ENCODE data around the gene KANSL2. TPM values are rescaled to one million over a fixed set of nuclear protein-coding genes. Genes with fewer than 3 reads are reported as not detected.
A peak's percentile ranks its signal among the peaks of the same experiment; 100 is the strongest.

Gene KANSL2
- total and polyA plus RNA-seq, 2 of the 13 experiments (the other 11 are each of a cell fraction or from before 2014, with no cell fraction given) = 24.1 to 41.3 TPM

DNA sequence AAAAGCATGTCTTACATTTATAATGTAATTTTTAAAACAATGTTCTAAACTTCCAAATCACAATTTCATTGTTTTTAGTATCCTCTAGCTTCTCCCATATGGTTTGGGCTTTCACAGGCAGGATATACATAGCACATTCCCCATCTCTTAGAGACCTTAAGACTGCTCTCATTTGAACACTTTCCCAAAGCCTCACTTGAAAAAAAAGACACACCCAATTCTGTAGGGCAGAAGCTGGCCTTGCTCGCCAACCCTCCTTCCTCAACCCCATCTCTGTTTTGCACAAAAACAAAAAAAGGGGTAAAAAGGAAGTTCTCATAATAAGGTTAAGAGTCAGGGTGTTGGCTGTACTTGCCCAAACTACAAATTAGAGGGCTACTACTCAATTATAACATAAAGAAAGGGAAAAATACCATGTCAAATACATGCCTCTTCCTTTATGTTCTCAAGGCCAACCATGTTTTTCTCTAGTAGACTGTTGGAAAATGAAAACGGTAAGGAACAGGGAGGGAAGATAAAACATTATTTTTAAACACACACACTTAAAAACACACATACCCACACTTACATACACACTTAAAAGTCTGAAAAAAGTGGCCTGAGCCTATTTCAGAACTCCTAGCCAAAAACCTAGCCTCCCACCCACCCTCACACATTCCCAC lies 9.9 kb upstream of the KANSL2 start:
- Histone ChIP-seq H3K79me2 (ENCODE audit: insufficient read depth, low read length) (peaks cover 2% of the 10 kb centered on the region), H2AFZ (ENCODE audit: low read length) (no peak overlapping the region), H3K4me1 (ENCODE audit: insufficient read depth, low read length) (peaks cover 27% of the 10 kb centered on the region), H3K27me3 (ENCODE audit: control insufficient read depth in 1 of 2, insufficient read depth in 2 of 2, low read length in 2 of 2) (no peaks in the 10 kb centered on the region), H3K36me3 (replicated peaks in 1 of 2; ENCODE audit: control insufficient read depth in 1 of 2, insufficient read depth in 2 of 2, low read length in 2 of 2) (peaks cover 16 to 55% of the 10 kb centered on the region in 2 experiments), H3K9me3 (ENCODE audit: low read length) (no peaks in the 10 kb centered on the region), H3K4me3 (replicated peaks in 1 of 3; ENCODE audit: insufficient read depth in 1 of 3, low read depth in 2 of 3, low read length in 3 of 3) (no peak overlapping the region), H3K27ac (ENCODE audit: extremely low read length, insufficient read depth, low read length) (no peak overlapping the region), H4K20me1 (ENCODE audit: insufficient read depth, low read length) (no peaks in the 10 kb centered on the region), H3K9ac (ENCODE audit: insufficient read depth, low read depth, low read length) (no peak overlapping the region), H3K4me2 (ENCODE audit: low read depth, low read length) (no peak overlapping the region)
- BruUV-seq (replicated peaks) = no TSS peak
- in situ Hi-C loops (cut with HindIII; ENCODE audit: extremely low pct_ligation_motif_present, low pct_unique_long_range_greater_than_20kb) (no loop called here), intact Hi-C loops (cut with micrococcal nuclease; ENCODE audit: unreplicated experiment) (no loop called here)
- POLR2A ChIA-PET = no interaction called here
- DNase-seq (ENCODE audit: low spot score) (no peak), FAIRE-seq (no peak), ATAC-seq (no peak)
- CTCF ChIA-PET (ENCODE audit: low intra/inter-chr PET ratio, low total read pairs) = no interaction called here
- TF ChIP-seq, protein P1, sequence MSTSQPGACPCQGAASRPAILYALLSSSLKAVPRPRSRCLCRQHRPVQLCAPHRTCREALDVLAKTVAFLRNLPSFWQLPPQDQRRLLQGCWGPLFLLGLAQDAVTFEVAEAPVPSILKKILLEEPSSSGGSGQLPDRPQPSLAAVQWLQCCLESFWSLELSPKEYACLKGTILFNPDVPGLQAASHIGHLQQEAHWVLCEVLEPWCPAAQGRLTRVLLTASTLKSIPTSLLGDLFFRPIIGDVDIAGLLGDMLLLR (CRISPR knock-in tag; IDR thresholded peaks at IDR 0.05) = no peak
- TF ChIP-seq ZFP1 (CRISPR knock-in tag; IDR thresholded peaks at IDR 0.05) (no peak), MATR3 (CRISPR knock-in tag; IDR thresholded peaks at IDR 0.05) (no peak)
- WGBS (ENCODE audit: low lambda C conversion rate) = 98% methylated on average over 2 of the region's 2 CpGs

DNA sequence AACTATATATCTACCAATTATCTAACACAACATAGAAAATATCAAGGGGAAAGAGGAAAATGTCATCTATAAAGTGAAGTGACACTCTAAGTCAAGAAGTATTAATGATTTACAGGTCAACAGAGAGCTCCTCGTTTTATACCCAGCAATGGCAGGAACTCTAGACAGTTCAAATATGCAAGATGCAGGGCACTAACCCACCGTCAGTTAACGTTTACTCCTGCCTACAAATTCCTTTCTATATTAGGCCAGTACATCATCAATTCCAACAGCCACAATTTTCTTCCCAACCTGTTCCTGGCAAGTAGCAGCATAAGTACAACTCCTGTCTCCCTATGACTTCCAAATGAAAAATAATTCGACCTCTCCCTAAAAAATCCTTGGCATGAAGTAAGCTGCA lies 9.0 kb upstream of the KANSL2 start:
- no TSS peak for BruUV-seq (replicated peaks)
- peak; percentile 39; the same call in 2 of the 3 replicates for ATAC-seq
- Histone ChIP-seq H3K79me2 (ENCODE audit: insufficient read depth, low read length) (peaks cover 2% of the 10 kb centered on the region), H3K9me3 (ENCODE audit: low read length) (no peaks in the 10 kb centered on the region), H3K27me3 (ENCODE audit: control insufficient read depth in 1 of 2, insufficient read depth in 2 of 2, low read length in 2 of 2) (no peaks in the 10 kb centered on the region), H3K4me2 (ENCODE audit: low read depth, low read length) (no peak overlapping the region), H3K4me3 (replicated peaks in 1 of 3; ENCODE audit: insufficient read depth in 1 of 3, low read depth in 2 of 3, low read length in 3 of 3) (no peak overlapping the region), H3K4me1 (ENCODE audit: insufficient read depth, low read length) (peaks cover 19% of the 10 kb centered on the region), H4K20me1 (ENCODE audit: insufficient read depth, low read length) (no peaks in the 10 kb centered on the region), H3K36me3 (replicated peaks in 1 of 2; ENCODE audit: control insufficient read depth in 1 of 2, insufficient read depth in 2 of 2, low read length in 2 of 2) (peaks cover 15 to 50% of the 10 kb centered on the region in 2 experiments), H3K9ac (ENCODE audit: insufficient read depth, low read depth, low read length) (no peak overlapping the region), H2AFZ (ENCODE audit: low read length) (no peak overlapping the region), H3K27ac (ENCODE audit: extremely low read length, insufficient read depth, low read length) (no peak overlapping the region)
- CTCF ChIA-PET (ENCODE audit: low intra/inter-chr PET ratio, low total read pairs) = no interaction called here
- TF ChIP-seq, protein P2, sequence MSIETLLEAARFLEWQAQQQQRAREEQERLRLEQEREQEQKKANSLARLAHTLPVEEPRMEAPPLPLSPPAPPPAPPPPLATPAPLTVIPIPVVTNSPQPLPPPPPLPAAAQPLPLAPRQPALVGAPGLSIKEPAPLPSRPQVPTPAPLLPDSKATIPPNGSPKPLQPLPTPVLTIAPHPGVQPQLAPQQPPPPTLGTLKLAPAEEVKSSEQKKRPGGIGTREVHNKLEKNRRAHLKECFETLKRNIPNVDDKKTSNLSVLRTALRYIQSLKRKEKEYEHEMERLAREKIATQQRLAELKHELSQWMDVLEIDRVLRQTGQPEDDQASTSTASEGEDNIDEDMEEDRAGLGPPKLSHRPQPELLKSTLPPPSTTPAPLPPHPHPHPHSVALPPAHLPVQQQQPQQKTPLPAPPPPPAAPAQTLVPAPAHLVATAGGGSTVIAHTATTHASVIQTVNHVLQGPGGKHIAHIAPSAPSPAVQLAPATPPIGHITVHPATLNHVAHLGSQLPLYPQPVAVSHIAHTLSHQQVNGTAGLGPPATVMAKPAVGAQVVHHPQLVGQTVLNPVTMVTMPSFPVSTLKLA (IDR thresholded peaks at IDR 0.05) = no peak
- TF ChIP-seq GPN1 (CRISPR knock-in tag; IDR thresholded peaks at IDR 0.05; ENCODE audit: borderline replicate concordance) (no peak), NR1H2 (CRISPR knock-in tag; IDR thresholded peaks at IDR 0.05; ENCODE audit: borderline replicate concordance, low read depth) (no peak), UBTF (CRISPR knock-in tag; IDR thresholded peaks at IDR 0.05) (no peak), ARID3A (IDR thresholded peaks at IDR 0.05; ENCODE audit: low read depth, low read length) (no peak), ZNF12 (CRISPR knock-in tag; IDR thresholded peaks at IDR 0.05) (no peak), TEAD2 (CRISPR knock-in tag; IDR thresholded peaks at IDR 0.05) (no peak), ZFP1 (CRISPR knock-in tag; IDR thresholded peaks at IDR 0.05) (peak; percentile 35; the same call in 1 of the 2 replicates)
- 41% methylated on average over 4 of the region's 4 CpGs for WGBS (ENCODE audit: low lambda C conversion rate)
- no peak for FAIRE-seq
- POLR2A ChIA-PET = interaction anchor here (1.2 kb wide), 1 partner anchor 8 kb away, joined by 9 read pairs; the partner anchor contains the start of gene KANSL2
- intact Hi-C loops (cut with micrococcal nuclease; ENCODE audit: unreplicated experiment) (no loop called here), in situ Hi-C loops (cut with HindIII; ENCODE audit: extremely low pct_ligation_motif_present, low pct_unique_long_range_greater_than_20kb) (no loop called here)
- no peak for DNase-seq (ENCODE audit: low spot score)
